H1 (cell line): ENCODE data around the gene SESN1. TPM values are rescaled to one million over a fixed set of nuclear protein-coding genes. Genes with fewer than 3 reads are reported as not detected.

ENCODE experiments used
- CTCF ChIA-PET: fragments of 300-600 bp; sonication (Branson Sonifier 250); formaldehyde crosslinking; loops from one replicate; lab custom pipeline; 2021; ENCODE audit not compliant: partially characterized antibody; lab: Charles Lee
- POLR2A ChIA-PET: fragments of 300-600 bp; sonication (Branson Sonifier 250); formaldehyde crosslinking; loops from one replicate; lab custom pipeline; 2021; ENCODE audit warnings: inconsistent platforms; ENCODE audit not compliant: partially characterized antibody; lab: Charles Lee
- DNase-seq, 2 experiments: peaks; one replicate each; pipeline versions ENCODE4 v3.0.0 to v3.0.0-alpha.2; 2010 to 2022; ENCODE audit warnings: low spot score in 2 of 2, low read depth in 1 of 2, mixed read lengths in 1 of 2
- FAIRE-seq: peaks from 2 replicates; lab custom pipeline; 2011; peaks lifted over from hg19 to GRCh38; lab: Jason Lieb, UNC
- H2AFZ ChIP-seq: 2 replicates; pipeline ENCODE4 v1.8.1; 2012; ENCODE audit warnings: low read length, inconsistent platforms
- H2AK5ac ChIP-seq: 2 replicates; pipeline ENCODE4 v1.6.1; 2013; ENCODE audit warnings: low read depth, low read length
- H2BK120ac ChIP-seq: replicated peaks from 2 replicates; pipeline ENCODE3; 2013; ENCODE audit warnings: low read depth, low read length, inconsistent platforms
- H2BK12ac ChIP-seq: 2 replicates; pipeline ENCODE4 v1.6.1; 2013; ENCODE audit warnings: low read depth, low read length
- H2BK15ac ChIP-seq: 2 replicates; pipeline ENCODE4 v1.6.1; 2013; ENCODE audit warnings: low read length
- H2BK20ac ChIP-seq: 2 replicates; pipeline ENCODE4 v1.6.1; 2013; ENCODE audit warnings: low read length
- H2BK5ac ChIP-seq: 2 replicates; pipeline ENCODE4 v1.6.1; 2013; ENCODE audit warnings: low read depth, low read length
- H3K14ac ChIP-seq: 2 replicates; pipeline ENCODE4 v1.6.1; 2013; ENCODE audit warnings: inconsistent platforms; ENCODE audit not compliant: insufficient read length
- H3K18ac ChIP-seq: 2 replicates; pipeline ENCODE4 v1.6.1; 2013; ENCODE audit warnings: low read length; ENCODE audit errors: extremely low read depth
- H3K23ac ChIP-seq: 2 replicates; pipeline ENCODE4 v1.6.1; 2013; ENCODE audit warnings: inconsistent platforms; ENCODE audit not compliant: insufficient read length
- H3K23me2 ChIP-seq: 2 replicates; pipeline ENCODE4 v1.6.1; 2013; ENCODE audit warnings: low read depth, low read length
- H3K27ac ChIP-seq: 2 replicates; pipeline ENCODE4 v1.6.1; 2011; ENCODE audit warnings: low read depth, low read length, inconsistent platforms
- H3K27me3 ChIP-seq, 4 experiments: replicated peaks in 1 of 4; 1 replicate in 1 of 4; 2 replicates in 3 of 4; pipeline versions ENCODE4 v1.6.1 to v1.8.1; 2011 to 2013; ENCODE audit warnings: low read length in 3 of 4, mild to moderate bottlenecking in 3 of 4, inconsistent platforms in 2 of 4, mixed read lengths in 2 of 4, moderate library complexity in 1 of 4; ENCODE audit not compliant: control insufficient read depth in 3 of 4, insufficient read depth in 3 of 4; ENCODE audit errors: extremely low read depth in 1 of 4
- H3K36me3 ChIP-seq, 4 experiments: 2 replicates each; pipeline versions ENCODE4 v1.6.1 to v1.8.1; 2011 to 2013; ENCODE audit warnings: mild to moderate bottlenecking in 4 of 4, low read length in 3 of 4, moderate library complexity in 2 of 4, control low read depth in 1 of 4, inconsistent platforms in 1 of 4; ENCODE audit not compliant: insufficient read depth in 4 of 4, control insufficient read depth in 2 of 4
- H3K4ac ChIP-seq: replicated peaks from 2 replicates; pipeline ENCODE3; 2013; ENCODE audit warnings: low read length, low read depth, mixed read lengths, inconsistent platforms; ENCODE audit not compliant: insufficient read length
- H3K4me1 ChIP-seq, 4 experiments: replicated peaks in 1 of 4; 1 replicate in 1 of 4; 2 replicates in 3 of 4; pipeline versions ENCODE4 v1.6.1 to v1.8.1; 2011 to 2013; ENCODE audit warnings: low read length in 3 of 4, inconsistent platforms in 2 of 4, mixed read lengths in 1 of 4; ENCODE audit not compliant: insufficient read depth in 4 of 4, control insufficient read depth in 3 of 4
- H3K4me2 ChIP-seq, 2 experiments: 2 replicates each; pipeline versions ENCODE4 v1.6.1 to v1.8.1; 2011 to 2013; ENCODE audit warnings: low read depth in 2 of 2, low read length in 2 of 2, control low read depth in 1 of 2, inconsistent platforms in 1 of 2, mild to moderate bottlenecking in 1 of 2; ENCODE audit not compliant: insufficient read depth in 1 of 2
- H3K4me3 ChIP-seq, 4 experiments: fragments of 200-600, 300-600 bp in 1 of 4; sonication (generic), shearing (Covaris generic), sonication (Bioruptor Twin) in 1 of 4; 2 replicates each; pipeline versions ENCODE4 v1.5.1 to v1.8.1; 2011 to 2016; ENCODE audit warnings: low read length in 4 of 4, low read depth in 3 of 4, control low read depth in 2 of 4, inconsistent platforms in 2 of 4, mild to moderate bottlenecking in 2 of 4, mixed read lengths in 1 of 4, moderate library complexity in 1 of 4; ENCODE audit not compliant: insufficient read depth in 2 of 4; ENCODE audit errors: extremely low read depth in 1 of 4
- H3K56ac ChIP-seq: replicated peaks from 2 replicates; pipeline ENCODE3; 2013; ENCODE audit warnings: low read depth, mild to moderate bottlenecking, mixed read lengths, low read length, inconsistent platforms; ENCODE audit not compliant: insufficient read length
- H3K79me1 ChIP-seq: 2 replicates; pipeline ENCODE4 v1.6.1; 2013; ENCODE audit warnings: low read depth, low read length, control low read depth
- H3K79me2 ChIP-seq, 2 experiments: 2 replicates each; pipeline versions ENCODE4 v1.6.1 to v1.8.1; 2012 to 2013; ENCODE audit warnings: low read length in 2 of 2, mild to moderate bottlenecking in 2 of 2, inconsistent platforms in 1 of 2; ENCODE audit not compliant: insufficient read depth in 2 of 2, control insufficient read depth in 1 of 2
- H3K9ac ChIP-seq, 4 experiments: replicated peaks in 1 of 4; 1 replicate in 1 of 4; 2 replicates in 3 of 4; pipeline versions ENCODE4 v1.6.1 to v1.8.1; 2011 to 2013; ENCODE audit warnings: low read depth in 3 of 4, low read length in 3 of 4, control low read depth in 2 of 4, mild to moderate bottlenecking in 2 of 4, moderate library complexity in 2 of 4, inconsistent platforms in 1 of 4; ENCODE audit errors: extremely low read depth in 1 of 4
- H3K9me3 ChIP-seq, 2 experiments: 2 replicates each; pipeline versions ENCODE4 v1.6.1 to v1.8.1; 2012 to 2013; ENCODE audit warnings: mild to moderate bottlenecking in 2 of 2, moderate library complexity in 2 of 2, control low read depth in 1 of 2, inconsistent platforms in 1 of 2, low read depth in 1 of 2, low read length in 1 of 2, mixed read lengths in 1 of 2; ENCODE audit not compliant: insufficient read depth in 2 of 2
- H4K20me1 ChIP-seq, 2 experiments: replicated peaks in 1 of 2; 2 replicates each; pipeline versions ENCODE3 to v1.8.1; 2011 to 2013; ENCODE audit warnings: inconsistent platforms in 2 of 2, low read length in 2 of 2, mild to moderate bottlenecking in 1 of 2; ENCODE audit not compliant: insufficient read depth in 2 of 2, control insufficient read depth in 1 of 2
- H4K5ac ChIP-seq: 2 replicates; pipeline ENCODE4 v1.6.1; 2013; ENCODE audit warnings: low read length, low read depth, mixed read lengths, inconsistent platforms; ENCODE audit not compliant: insufficient read length
- H4K8ac ChIP-seq: 2 replicates; pipeline ENCODE4 v1.8.0; 2013; ENCODE audit warnings: mild to moderate bottlenecking, moderate library complexity, low read length, inconsistent platforms; ENCODE audit not compliant: insufficient read depth; ENCODE audit errors: extremely low read depth
- H4K91ac ChIP-seq: replicated peaks from 2 replicates; pipeline ENCODE3; 2013; ENCODE audit warnings: low read length, mixed read lengths, inconsistent platforms; ENCODE audit not compliant: insufficient read length
- EZH2 ChIP-seq: fragments of 200-600 bp; sonication (generic); IDR thresholded peaks from 2 replicates; pipeline ENCODE4 v1.7.1; 2012; ENCODE audit warnings: low read depth, mild to moderate bottlenecking, moderate library complexity, low read length, inconsistent platforms; ENCODE audit not compliant: severe bottlenecking
- GABPA ChIP-seq: IDR thresholded peaks from 2 replicates; pipeline ENCODE4 v1.6.1; 2011; ENCODE audit warnings: mild to moderate bottlenecking, low read length, moderate library complexity, borderline replicate concordance; ENCODE audit not compliant: insufficient read depth
- GTF2F1 ChIP-seq: IDR thresholded peaks from 2 replicates; pipeline ENCODE4 v1.6.1; 2012; ENCODE audit warnings: low read depth, low read length, improper control_type of control experiment, borderline replicate concordance
- HDAC2 ChIP-seq, 2 experiments: fragments of 300-600 bp in 1 of 2; sonication (generic) in 1 of 2; IDR thresholded peaks; 2 replicates each; pipeline ENCODE4 v1.6.1; 2011 to 2012; ENCODE audit warnings: low read depth in 2 of 2, low read length in 2 of 2, mild to moderate bottlenecking in 2 of 2, moderate library complexity in 2 of 2, borderline replicate concordance in 1 of 2, inconsistent platforms in 1 of 2
- KDM1A ChIP-seq: fragments of 200-600, 300-600 bp; sonication (generic); IDR thresholded peaks from 2 replicates; pipeline ENCODE4 v1.7.1; 2016; ENCODE audit warnings: mild to moderate bottlenecking, low read length, borderline replicate concordance
- RAD21 ChIP-seq, 2 experiments: IDR thresholded peaks in 1 of 2; conservative IDR thresholded peaks in 1 of 2; 2 replicates each; pipeline ENCODE4 v1.6.1; 2011; ENCODE audit warnings: low read depth in 2 of 2, low read length in 2 of 2, improper control_type of control experiment in 1 of 2, inconsistent platforms in 1 of 2, mild to moderate bottlenecking in 1 of 2, moderate library complexity in 1 of 2
- YY1 ChIP-seq: IDR thresholded peaks from 2 replicates; pipeline ENCODE4 v1.6.1; 2011; ENCODE audit warnings: low read depth, mild to moderate bottlenecking, low read length
- WGBS, 2 experiments: shearing (Covaris generic) in 1 of 2; methylation state at CpG; one replicate each; pipeline versions ENCODE4 v1.1.6 to v1.1.7; 2013 to 2015; ENCODE audit warnings: low lambda C conversion rate in 2 of 2, mixed read lengths in 2 of 2, inconsistent platforms in 1 of 2, low coverage in 1 of 2, missing lambda C conversion rate in 1 of 2; ENCODE audit not compliant: insufficient replicate concordance in 2 of 2, insufficient coverage in 1 of 2, insufficient read length in 1 of 2; ENCODE audit errors: extremely low coverage in 1 of 2, missing lambda C conversion rate in 1 of 2; 5-methylcytosine and 5-hydroxymethylcytosine counted together
- polyA plus RNA-seq, 7 experiments: library from polyadenylated mRNA; depleted of rRNA in 3 of 7; stranded (reverse) in 5 of 7; unstranded in 2 of 7; fragments of >200 nt in 5 of 7; fragments of 200-250 nt in 2 of 7; gene quantifications; 1 replicate in 5 of 7; 2 replicates in 1 of 7; 4 replicates in 1 of 7; pipeline versions ENCODE4 v1.2.1 to v1.2.3, GENCODE V29; 2011 to 2013; ENCODE audit warnings: missing spikeins in 2 of 7, mixed read lengths in 2 of 7
- total RNA-seq: library from RNA; stranded (reverse); fragmentation: NEBNext Ultra II Directional; extraction: Animal tissue kit (Norgen Biotek cat#: 25700); gene quantifications from 2 replicates; pipeline ENCODE4 v1.2.1, GENCODE V29; 2021
- TF ChIP-seq, protein P1 (sequence below): IDR thresholded peaks from 2 replicates; pipeline ENCODE4 v1.6.1; 2011; ENCODE audit warnings: low read length, improper control_type of control experiment

The SESN1 gene
- total and polyA plus RNA-seq, 2 of the 8 experiments (the other 6 are each of a cell fraction or from before 2014, with no cell fraction given), result 12.8 to 15.6 TPM

DNA sequence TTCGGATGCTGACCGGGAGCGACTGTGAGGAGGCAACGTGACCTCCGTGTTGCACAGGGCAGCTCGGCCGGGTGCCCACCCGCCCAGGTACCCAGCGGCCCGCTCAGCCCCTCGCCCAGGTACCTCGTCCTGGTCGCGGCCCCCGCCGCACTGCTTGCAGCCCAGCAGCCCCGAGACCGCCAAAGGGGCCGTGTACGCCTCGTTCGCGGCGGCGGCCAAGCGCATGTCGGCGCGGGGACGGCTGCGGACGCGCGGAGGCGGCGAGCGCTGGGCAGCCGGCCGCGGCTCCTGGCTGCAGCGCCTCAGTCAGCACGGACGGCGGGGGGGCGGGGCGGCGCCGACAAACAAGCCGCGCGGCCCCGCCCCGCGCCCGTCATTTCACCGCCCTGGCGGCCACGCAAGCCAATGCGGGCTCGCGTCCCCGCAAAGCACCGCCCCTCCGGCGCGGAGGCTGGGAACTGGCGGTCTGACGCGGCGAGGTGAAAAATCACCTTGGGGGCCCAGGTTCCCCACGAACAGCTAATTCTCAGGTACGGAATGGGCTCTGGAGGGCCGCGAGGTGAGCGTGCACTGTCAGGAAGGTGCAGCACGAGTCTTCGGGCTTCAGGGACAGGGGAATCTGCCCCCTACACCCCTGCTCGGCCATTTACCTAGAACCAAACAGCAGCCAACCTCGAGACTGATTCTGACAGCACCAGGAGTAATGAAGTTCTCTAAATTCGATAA lies 85.2 kb downstream of the SESN1 start:
- Histone ChIP-seq H3K23ac (no peak overlapping the region), H3K4me3 (peak overlapping the region; percentile 86 to 95 (median 92)), H3K27ac (peak overlapping the region; percentile 80), H4K20me1 (no peaks in the 10 kb centered on the region), H4K8ac (peak overlapping the region; percentile 86), H4K91ac (peak overlapping the region; percentile 85), H3K79me1 (no peaks in the 10 kb centered on the region), H2BK20ac (no peak overlapping the region), H2AFZ (peak overlapping the region; percentile 98), H3K18ac (peak overlapping the region; percentile 81), H3K4me2 (peak overlapping the region; percentile 85 to 95), H3K79me2 (peaks cover 0 to 32% of the 10 kb centered on the region in 2 experiments; a peak in 2 of 4 replicates), H2BK5ac (peak overlapping the region; percentile 88), H3K23me2 (peaks cover 9% of the 10 kb centered on the region), H3K36me3 (no peaks in the 10 kb centered on the region), H2BK12ac (0 out of 2 replicates have a peak overlapping the region, but pooled peaks have one; percentile 62), H3K4ac (no peak overlapping the region), H4K5ac (peak overlapping the region; percentile 29), H3K4me1 (peaks cover 0 to 6% (median 0%) of the 10 kb centered on the region in 4 experiments; a peak in 3 of 7 replicates), H3K56ac (peak overlapping the region; percentile 83), H3K9me3 (no peaks in the 10 kb centered on the region), H2AK5ac (no peak overlapping the region), H2BK120ac (no peak overlapping the region), H2BK15ac (no peak overlapping the region), H3K14ac (no peak overlapping the region), H3K9ac (peak overlapping the region; percentile 76 to 86 (median 80)), H3K27me3 (peaks cover 0 to 1% (median 0%) of the 10 kb centered on the region in 4 experiments; a peak in 1 of 7 replicates)
- POLR2A ChIA-PET, result interaction anchor here (1.2 to 1.9 kb wide), 3 partner anchors 8 to 85 kb away, joined by 3 to 8 read pairs (median 4); partner anchors contain the start of gene SESN1
- peak; percentile 51 to 92 for DNase-seq
- FAIRE-seq, result no peak
- CTCF ChIA-PET, result interaction anchor here (1.2 kb wide), 1 partner anchor 19 kb away, joined by 3 read pairs; no protein-coding TSS in a partner anchor
- 2% methylated on average over 73 of the region's 80 CpGs; no CpG with 5 or more reads in 1 of the 2 experiments for WGBS, 2 experiments
- TF ChIP-seq RAD21 (IDR thresholded peaks at IDR 0.05 in 1 of 2, conservative IDR thresholded peaks at IDR 0.05 in 1 of 2; ENCODE audit: low read depth in 2 of 2, low read length in 2 of 2) (peak in 1 of 2 experiments; percentile 5; a peak in 1 of 4 replicates), EZH2 (no peak), GTF2F1 (0 out of 2 replicates have a peak, but pooled peaks have one; percentile 19), GABPA (no peak), HDAC2 (IDR thresholded peaks at IDR 0.05; ENCODE audit: borderline replicate concordance in 1 of 2, low read depth in 2 of 2, low read length in 2 of 2) (0 out of 4 replicates have a peak, but pooled peaks of 1 of the 2 experiments have one; percentile 32), KDM1A (no peak), YY1 (no peak)
- TF ChIP-seq, protein P1, sequence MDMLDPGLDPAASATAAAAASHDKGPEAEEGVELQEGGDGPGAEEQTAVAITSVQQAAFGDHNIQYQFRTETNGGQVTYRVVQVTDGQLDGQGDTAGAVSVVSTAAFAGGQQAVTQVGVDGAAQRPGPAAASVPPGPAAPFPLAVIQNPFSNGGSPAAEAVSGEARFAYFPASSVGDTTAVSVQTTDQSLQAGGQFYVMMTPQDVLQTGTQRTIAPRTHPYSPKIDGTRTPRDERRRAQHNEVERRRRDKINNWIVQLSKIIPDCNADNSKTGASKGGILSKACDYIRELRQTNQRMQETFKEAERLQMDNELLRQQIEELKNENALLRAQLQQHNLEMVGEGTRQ, result no peak
